Uterus (tissue), 4 donors: ENCODE measurements around the gene E4F1. TPM values are rescaled to one million over a fixed set of nuclear protein-coding genes. Genes with fewer than 3 reads are reported as not detected.

Experiments
- DNase-seq, 2 donors: peaks; one replicate each; pipeline ENCODE4 v3.0.0-alpha.2; 2019 to 2020
- H3K27ac ChIP-seq, 2 donors: fragments of 200-600 bp; sonication (generic); 1 replicate in 1 of 2; 2 replicates in 1 of 2; pipeline ENCODE4 v1.5.1; 2016 to 2018
- H3K27me3 ChIP-seq, 2 donors: fragments of 200-600 bp; sonication (generic); one replicate each; pipeline ENCODE4 v1.5.1; 2018 to 2019; ENCODE audit warnings: control low read depth in 1 of 2
- H3K36me3 ChIP-seq, 2 donors: fragments of 200-600 bp; sonication (generic); one replicate each; pipeline ENCODE4 v1.5.1; 2019; ENCODE audit warnings: control low read depth in 1 of 2
- H3K4me1 ChIP-seq, 2 donors: fragments of 200-600 bp; sonication (generic); one replicate each; pipeline ENCODE4 v1.5.1; 2018 to 2019; ENCODE audit warnings: control low read depth in 1 of 2
- H3K4me3 ChIP-seq, 2 donors: fragments of 200-600 bp; sonication (generic); 1 replicate in 1 of 2; 2 replicates in 1 of 2; pipeline ENCODE4 v1.5.1; 2018 to 2019; ENCODE audit warnings: mild to moderate bottlenecking in 1 of 2
- H3K9me3 ChIP-seq, 2 donors: fragments of 200-600 bp; sonication (generic); one replicate each; pipeline ENCODE4 v1.5.1; 2019; ENCODE audit warnings: control low read depth in 1 of 2
- POLR2A ChIP-seq, 2 donors: fragments of 450-650 bp; IDR thresholded peaks; one replicate each; pipeline ENCODE4 v1.6.1; 2016; ENCODE audit warnings: antibody characterized with exemption in 2 of 2, mild to moderate bottlenecking in 1 of 2, moderate library complexity in 1 of 2
- intact Hi-C: fragments of 100-400 bp; cut with DNase I; formaldehyde crosslinking; loops from one replicate; pipeline ENCODE4 v1.15.1; 2023; ENCODE audit warnings: low total_unique reads
- total RNA-seq, 4 donors: library from RNA; depleted of rRNA in 3 of 4; stranded (reverse); fragments of >200 nt in 3 of 4; gene quantifications; one replicate each; pipeline versions ENCODE4 v1.1.0 to v1.2.4, GENCODE V29; 2014 to 2023
- TF ChIP-seq, protein P1 (sequence below), 4 experiments: fragments of 200-600 bp in 2 of 4; fragments of 450-650 bp in 2 of 4; sonication (generic) in 2 of 4; IDR thresholded peaks; one replicate each; pipeline ENCODE4 v1.5.1; 2016 to 2019; ENCODE audit warnings: antibody characterized with exemption in 4 of 4, mild to moderate bottlenecking in 2 of 4, moderate library complexity in 1 of 4
- donor health status: DM: yes; HTN: yes; CAD: no.

E4F1 gene
- total RNA-seq, 4 donors from 2014 or later = 8.2 to 41.8 (median 29.9) TPM

DNA sequence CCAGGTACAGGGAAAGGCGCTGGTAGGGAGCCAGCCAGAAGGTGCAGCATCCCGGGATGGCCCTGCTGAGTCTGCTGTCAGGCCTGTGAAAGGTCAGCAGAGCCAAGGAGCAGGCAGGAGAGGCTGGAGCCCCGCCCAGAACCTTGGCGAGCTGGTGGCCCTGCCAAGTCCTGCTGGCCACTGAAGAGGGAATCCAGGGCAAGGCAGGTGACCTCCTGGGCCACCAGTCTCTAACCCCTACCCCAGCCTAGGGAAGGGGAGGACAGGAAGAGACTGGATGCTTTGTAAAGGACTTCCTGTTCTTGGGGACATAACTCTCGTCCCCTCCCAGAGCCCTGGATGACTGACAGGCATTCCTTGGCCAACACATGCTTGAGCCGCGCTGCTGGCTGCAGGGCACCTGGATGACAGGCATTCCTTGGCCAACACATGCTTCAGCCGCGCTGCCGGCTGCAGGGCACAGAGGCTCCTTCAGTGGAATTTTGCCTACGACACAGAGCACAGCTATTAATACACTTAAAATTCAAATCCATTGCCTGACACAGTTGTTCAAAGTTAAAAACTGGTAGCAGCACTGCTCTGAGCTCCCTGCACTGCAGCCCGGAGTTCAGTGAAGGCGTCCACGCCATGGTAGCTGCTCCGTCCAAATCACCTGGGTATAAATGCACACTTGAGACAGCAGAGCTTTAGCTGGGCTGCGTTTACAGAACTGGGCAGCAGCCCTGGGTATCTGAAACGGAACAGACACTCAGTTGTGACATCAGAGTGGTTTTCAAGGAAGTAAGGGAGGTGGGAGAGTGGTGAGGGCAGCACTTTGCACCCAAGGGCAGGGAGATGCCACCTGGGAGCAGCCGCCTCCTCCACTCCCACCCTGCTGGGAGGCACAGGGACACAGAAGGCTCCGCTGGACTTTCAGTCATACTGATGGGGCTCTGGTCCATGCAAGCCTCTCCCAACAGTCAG lies 10.7 kb upstream of the E4F1 start:
- no peak for DNase-seq
- no peak overlapping the region for H3K27ac ChIP-seq
- no peaks in the 10 kb centered on the region for H3K36me3 ChIP-seq
- intact Hi-C loops = loop anchor here (10.0 kb wide), 1 partner anchor 58 kb away; the partner anchor contains the start of gene TRAF7
- H3K27me3 ChIP-seq = no peaks in the 10 kb centered on the region
- no peaks in the 10 kb centered on the region for H3K9me3 ChIP-seq
- H3K4me1 ChIP-seq = peaks cover 0 to 12% of the 10 kb centered on the region in 2 donors
- TF ChIP-seq, protein P1, sequence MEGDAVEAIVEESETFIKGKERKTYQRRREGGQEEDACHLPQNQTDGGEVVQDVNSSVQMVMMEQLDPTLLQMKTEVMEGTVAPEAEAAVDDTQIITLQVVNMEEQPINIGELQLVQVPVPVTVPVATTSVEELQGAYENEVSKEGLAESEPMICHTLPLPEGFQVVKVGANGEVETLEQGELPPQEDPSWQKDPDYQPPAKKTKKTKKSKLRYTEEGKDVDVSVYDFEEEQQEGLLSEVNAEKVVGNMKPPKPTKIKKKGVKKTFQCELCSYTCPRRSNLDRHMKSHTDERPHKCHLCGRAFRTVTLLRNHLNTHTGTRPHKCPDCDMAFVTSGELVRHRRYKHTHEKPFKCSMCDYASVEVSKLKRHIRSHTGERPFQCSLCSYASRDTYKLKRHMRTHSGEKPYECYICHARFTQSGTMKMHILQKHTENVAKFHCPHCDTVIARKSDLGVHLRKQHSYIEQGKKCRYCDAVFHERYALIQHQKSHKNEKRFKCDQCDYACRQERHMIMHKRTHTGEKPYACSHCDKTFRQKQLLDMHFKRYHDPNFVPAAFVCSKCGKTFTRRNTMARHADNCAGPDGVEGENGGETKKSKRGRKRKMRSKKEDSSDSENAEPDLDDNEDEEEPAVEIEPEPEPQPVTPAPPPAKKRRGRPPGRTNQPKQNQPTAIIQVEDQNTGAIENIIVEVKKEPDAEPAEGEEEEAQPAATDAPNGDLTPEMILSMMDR (IDR thresholded peaks at IDR 0.05) = no peak
- no peak for TF ChIP-seq POLR2A (IDR thresholded peaks at IDR 0.05)
- H3K4me3 ChIP-seq = no peak overlapping the region

- intact Hi-C loops = loop anchor here (10.0 kb wide), 1 partner anchor 59 kb away; the partner anchor contains the start of gene TRAF7
- Histone ChIP-seq H3K27ac (peak overlapping the region; percentile 13 to 71), H3K9me3 (no peaks in the 10 kb centered on the region), H3K4me3 (peak overlapping the region; percentile 23 to 74), H3K4me1 (peaks cover 0 to 12% of the 10 kb centered on the region in 2 donors), H3K27me3 (no peaks in the 10 kb centered on the region), H3K36me3 (no peaks in the 10 kb centered on the region)
- TF ChIP-seq, protein P1 (IDR thresholded peaks at IDR 0.05) = no peak
- peak in 1 of 2 donors; percentile 30 for TF ChIP-seq POLR2A (IDR thresholded peaks at IDR 0.05)
- DNase-seq = no peak
Measured at GRCh38 chr16:2213817-2214718, 9.3 kb upstream of the E4F1 start.

DNA sequence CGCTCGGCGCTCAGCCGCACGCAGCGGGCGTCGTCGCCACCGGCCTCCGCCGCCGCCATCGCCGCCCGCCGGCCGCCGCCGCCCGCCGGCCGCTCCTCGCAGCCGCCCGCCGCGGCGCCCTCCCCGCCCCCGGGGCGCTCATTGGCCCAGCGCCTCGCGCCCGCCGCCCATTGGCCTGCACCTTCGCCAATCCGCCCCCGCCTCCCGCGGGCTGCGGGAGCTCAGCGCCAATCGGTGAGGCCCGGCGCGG lies 8.7 kb upstream of the E4F1 start, which contains the start of gene PGP:
Gene PGP, minus strand, starts transcription at position 122 of the 250 bp plus-strand sequence. Its CDS starts 63 bp downstream, at position 59.
- H3K4me1 ChIP-seq = peaks cover 0 to 12% of the 10 kb centered on the region in 2 donors
- intact Hi-C loops = loop anchor here (10.0 kb wide), 1 partner anchor 60 kb away; the partner anchor contains the start of gene TRAF7
- H3K36me3 ChIP-seq = no peaks in the 10 kb centered on the region
- H3K4me3 ChIP-seq = peak within 1 kb of the TSS; percentile 65 to 74
- TF ChIP-seq, protein P1 (IDR thresholded peaks at IDR 0.05) = peak in 1 of 4 experiments; percentile 35
- no peak for TF ChIP-seq POLR2A (IDR thresholded peaks at IDR 0.05)
- no peaks in the 10 kb centered on the region for H3K27me3 ChIP-seq
- H3K9me3 ChIP-seq = no peaks in the 10 kb centered on the region
- DNase-seq = no peak
- H3K27ac ChIP-seq = peak within 1 kb of the TSS; percentile 88 to 95

DNA sequence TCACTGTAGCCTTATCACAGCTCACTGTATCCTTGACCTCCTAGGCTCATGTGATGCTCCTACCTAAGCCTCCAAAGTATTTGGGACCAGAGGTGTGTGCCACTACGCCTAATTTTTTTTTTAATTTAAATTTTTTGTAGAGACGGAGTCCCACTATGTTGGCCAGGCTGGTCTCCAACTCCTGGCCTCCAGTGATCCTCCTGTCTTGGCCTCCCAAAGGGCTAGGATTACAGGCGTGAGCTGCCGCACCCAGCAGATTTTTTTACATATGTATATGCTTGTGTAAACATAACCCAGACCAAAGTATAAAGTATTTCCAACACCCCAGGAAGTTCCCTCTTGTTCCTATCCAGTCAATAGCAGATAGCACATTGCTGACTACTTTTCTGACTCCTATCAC lies 7.1 kb upstream of the E4F1 start:
- Histone ChIP-seq H3K9me3 (no peaks in the 10 kb centered on the region), H3K27ac (no peak overlapping the region), H3K4me1 (peaks cover 0 to 12% of the 10 kb centered on the region in 2 donors), H3K36me3 (no peaks in the 10 kb centered on the region), H3K4me3 (no peak overlapping the region), H3K27me3 (no peaks in the 10 kb centered on the region)
- intact Hi-C loops = loop anchor here (10.0 kb wide), 1 partner anchor 62 kb away; the partner anchor contains the start of gene TRAF7
- DNase-seq = no peak
- TF ChIP-seq POLR2A (IDR thresholded peaks at IDR 0.05) = no peak
- TF ChIP-seq, protein P1 (IDR thresholded peaks at IDR 0.05) = no peak
